H1 (cell line): Measurements from ENCODE around the gene SNX19. TPM values are rescaled to one million over a fixed set of nuclear protein-coding genes. Genes with fewer than 3 reads are reported as not detected.

ENCODE experiments used
- ATF3 ChIP-seq: IDR thresholded peaks from 2 replicates; pipeline ENCODE4 v1.6.1; 2011; ENCODE audit warnings: low read depth, mild to moderate bottlenecking, low read length; ENCODE audit not compliant: insufficient read depth
- BRCA1 ChIP-seq: IDR thresholded peaks from 2 replicates; pipeline ENCODE4 v1.6.1; 2012; ENCODE audit warnings: low read depth, low read length, improper control_type of control experiment
- CBX5 ChIP-seq: fragments of 300-800, 300-1000 bp; sonication (generic); IDR thresholded peaks from 2 replicates; pipeline ENCODE4 v1.7.1; 2016; ENCODE audit warnings: antibody characterized with exemption, low read length, low read depth
- CEBPB ChIP-seq: IDR thresholded peaks from 2 replicates; pipeline ENCODE4 v1.6.1; 2012; ENCODE audit warnings: low read depth, low read length
- CHD1 ChIP-seq: IDR thresholded peaks from 2 replicates; pipeline ENCODE4 v1.6.1; 2012; ENCODE audit warnings: low read depth, low read length, improper control_type of control experiment
- JUN ChIP-seq: IDR thresholded peaks from 2 replicates; pipeline ENCODE4 v1.6.1; 2011; ENCODE audit warnings: low read depth, mild to moderate bottlenecking, improper control_type of control experiment, low read length
- MAFK ChIP-seq: IDR thresholded peaks from 2 replicates; pipeline ENCODE4 v1.6.1; 2012; ENCODE audit warnings: low read depth, mild to moderate bottlenecking, improper control_type of control experiment, low read length
- NRF1 ChIP-seq: IDR thresholded peaks from 2 replicates; pipeline ENCODE4 v1.6.1; 2011; ENCODE audit warnings: mild to moderate bottlenecking, low read depth, low read length, improper control_type of control experiment
- POU5F1 ChIP-seq: IDR thresholded peaks from 2 replicates; pipeline ENCODE4 v1.6.1; 2011; ENCODE audit warnings: low read depth, mild to moderate bottlenecking, low read length, moderate library complexity
- RBBP5 ChIP-seq: IDR thresholded peaks from 2 replicates; pipeline ENCODE4 v1.7.1; 2012; ENCODE audit warnings: low read depth, mild to moderate bottlenecking, inconsistent platforms, low read length, moderate library complexity, borderline replicate concordance
- SIN3A ChIP-seq, 2 experiments: IDR thresholded peaks in 1 of 2; conservative IDR thresholded peaks in 1 of 2; 2 replicates each; pipeline ENCODE4 v1.6.1; 2011 to 2012; ENCODE audit warnings: low read length in 2 of 2, improper control_type of control experiment in 1 of 2, low read depth in 1 of 2, mild to moderate bottlenecking in 1 of 2
- SP1 ChIP-seq: IDR thresholded peaks from 2 replicates; pipeline ENCODE4 v1.6.1; 2011; ENCODE audit warnings: low read depth, low read length
- SP4 ChIP-seq: IDR thresholded peaks from 2 replicates; pipeline ENCODE4 v1.6.1; 2012; ENCODE audit warnings: low read length, inconsistent platforms
- SUZ12 ChIP-seq: fragments of 200-600 bp; sonication (generic); IDR thresholded peaks from 2 replicates; pipeline ENCODE4 v1.6.1; 2012; ENCODE audit warnings: mild to moderate bottlenecking, inconsistent platforms, low read length, moderate library complexity, mixed read lengths
- TBP ChIP-seq: IDR thresholded peaks from 2 replicates; pipeline ENCODE4 v1.6.1; 2011; ENCODE audit warnings: low read depth, low read length, improper control_type of control experiment
- USF2 ChIP-seq: IDR thresholded peaks from 2 replicates; pipeline ENCODE4 v1.6.1; 2011; ENCODE audit warnings: low read length, improper control_type of control experiment
- ZNF274 ChIP-seq: IDR thresholded peaks from 2 replicates; pipeline ENCODE4 v1.7.0; 2012; ENCODE audit warnings: low read length, borderline replicate concordance; ENCODE audit errors: extremely low read depth
- polyA plus RNA-seq, 7 experiments: library from polyadenylated mRNA; depleted of rRNA in 3 of 7; stranded (reverse) in 5 of 7; unstranded in 2 of 7; fragments of >200 nt in 5 of 7; fragments of 200-250 nt in 2 of 7; gene quantifications; 1 replicate in 5 of 7; 2 replicates in 1 of 7; 4 replicates in 1 of 7; pipeline versions ENCODE4 v1.2.1 to v1.2.3, GENCODE V29; 2011 to 2013; ENCODE audit warnings: missing spikeins in 2 of 7, mixed read lengths in 2 of 7
- total RNA-seq: library from RNA; stranded (reverse); fragmentation: NEBNext Ultra II Directional; extraction: Animal tissue kit (Norgen Biotek cat#: 25700); gene quantifications from 2 replicates; pipeline ENCODE4 v1.2.1, GENCODE V29; 2021

The SNX19 gene
- total and polyA plus RNA-seq, 2 of the 8 experiments (the other 6 are each of a cell fraction or from before 2014, with no cell fraction given), result 15.0 to 25.2 TPM

- TF ChIP-seq POU5F1 (no peak), SUZ12 (no peak), RBBP5 (peak; percentile 67; the same call in 1 of the 2 replicates), NRF1 (no peak), JUN (no peak), CBX5 (no peak), SIN3A (conservative IDR thresholded peaks at IDR 0.05 in 1 of 2, IDR thresholded peaks at IDR 0.05 in 1 of 2; ENCODE audit: low read depth in 1 of 2, low read length in 2 of 2) (0 out of 4 replicates have a peak, but pooled peaks have one; percentile 52 to 74), CEBPB (no peak), ZNF274 (no peak), BRCA1 (no peak), ATF3 (no peak; the same call in 1 of the 2 replicates), TBP (peak; percentile 62; the same call in 1 of the 2 replicates), SP4 (no peak), USF2 (no peak; the same call in 1 of the 2 replicates), MAFK (no peak), CHD1 (no peak), SP1 (no peak)
Observed at GRCh38 chr11:130916238-130916855, at the start of gene SNX19 (continued).
